Esophagus squamous epithelium (tissue), 4 donors: ENCODE results near the gene HDAC10.

ENCODE experiments used
- CTCF ChIP-seq, 6 experiments: fragments of 450-650 bp in 4 of 6; fragments of 200-600 bp in 2 of 6; sonication (generic) in 2 of 6; IDR thresholded peaks; one replicate each; pipeline ENCODE4 v1.5.1; 2016 to 2019; ENCODE audit warnings: antibody characterized with exemption in 6 of 6, mild to moderate bottlenecking in 4 of 6, moderate library complexity in 4 of 6
- POLR2A ChIP-seq, 4 donors: fragments of 450-650 bp; IDR thresholded peaks; one replicate each; pipeline ENCODE4 v1.6.1; 2017; ENCODE audit warnings: antibody characterized with exemption in 4 of 4, mild to moderate bottlenecking in 4 of 4, moderate library complexity in 3 of 4

GRCh38 chr22:50274311-50274710 is 23.2 kb upstream of the HDAC10 start:
- no peak for TF ChIP-seq POLR2A (IDR thresholded peaks at IDR 0.05)
- peak in 4 of 6 experiments; percentile 17 to 41 (median 30) for TF ChIP-seq CTCF (IDR thresholded peaks at IDR 0.05)
